ENCODE results near the gene ZNF160. TPM values are rescaled to one million over a fixed set of nuclear protein-coding genes. Genes with fewer than 3 reads are reported as not detected.

ZNF160 gene
- total RNA-seq, 1 donor from 2014 or later = 9.6 TPM

- no peak for DNase-seq (ENCODE audit: low read depth)
- no peak for TF ChIP-seq CTCF (conservative IDR thresholded peaks at IDR 0.05; ENCODE audit: low read depth, low read length)
- no peak overlapping the region for H3K4me3 ChIP-seq (ENCODE audit: low read depth, low read length)
Observed at GRCh38 chr19:53088091-53088490, 15.1 kb downstream of the ZNF160 start.

GRCh38 chr19:53086949-53087348 is 16.3 kb downstream of the ZNF160 start:
- no peak for DNase-seq (ENCODE audit: low read depth)
- no peak for TF ChIP-seq CTCF (conservative IDR thresholded peaks at IDR 0.05; ENCODE audit: low read depth, low read length)

GRCh38 chr19:53085496-53085895 is 17.7 kb downstream of the ZNF160 start:
- DNase-seq (ENCODE audit: low read depth) = no peak
- no peak overlapping the region for H3K4me3 ChIP-seq (ENCODE audit: low read depth, low read length)
- no peak for TF ChIP-seq CTCF (conservative IDR thresholded peaks at IDR 0.05; ENCODE audit: low read depth, low read length)

More at GRCh38 chr19:53086949-53087348, 16.3 kb downstream of the ZNF160 start:
- H3K4me3 ChIP-seq (ENCODE audit: low read depth, low read length) = no peak overlapping the region

GRCh38 chr19:53082929-53083328 is 20.3 kb downstream of the ZNF160 start:
- TF ChIP-seq CTCF (conservative IDR thresholded peaks at IDR 0.05; ENCODE audit: low read depth, low read length) = no peak
- no peak for DNase-seq (ENCODE audit: low read depth)
- no peak overlapping the region for H3K4me3 ChIP-seq (ENCODE audit: low read depth, low read length)

- H3K4me3 ChIP-seq (ENCODE audit: low read depth, low read length) = no peak overlapping the region
- DNase-seq (ENCODE audit: low read depth) = no peak
- no peak for TF ChIP-seq CTCF (conservative IDR thresholded peaks at IDR 0.05; ENCODE audit: low read depth, low read length)
Observed at GRCh38 chr19:53079313-53079924, 23.8 kb downstream of the ZNF160 start.

- TF ChIP-seq CTCF (conservative IDR thresholded peaks at IDR 0.05; ENCODE audit: low read depth, low read length) = no peak
- DNase-seq (ENCODE audit: low read depth) = no peak
- no peak overlapping the region for H3K4me3 ChIP-seq (ENCODE audit: low read depth, low read length)
Observed at GRCh38 chr19:53078668-53079067, 24.6 kb downstream of the ZNF160 start.

GRCh38 chr19:53076984-53077383 is 26.2 kb downstream of the ZNF160 start:
- no peak for DNase-seq (ENCODE audit: low read depth)
- no peak overlapping the region for H3K4me3 ChIP-seq (ENCODE audit: low read depth, low read length)
- peak; percentile 27 for TF ChIP-seq CTCF (conservative IDR thresholded peaks at IDR 0.05; ENCODE audit: low read depth, low read length)
